ENCODE results near the gene CHMP2A.

DNA sequence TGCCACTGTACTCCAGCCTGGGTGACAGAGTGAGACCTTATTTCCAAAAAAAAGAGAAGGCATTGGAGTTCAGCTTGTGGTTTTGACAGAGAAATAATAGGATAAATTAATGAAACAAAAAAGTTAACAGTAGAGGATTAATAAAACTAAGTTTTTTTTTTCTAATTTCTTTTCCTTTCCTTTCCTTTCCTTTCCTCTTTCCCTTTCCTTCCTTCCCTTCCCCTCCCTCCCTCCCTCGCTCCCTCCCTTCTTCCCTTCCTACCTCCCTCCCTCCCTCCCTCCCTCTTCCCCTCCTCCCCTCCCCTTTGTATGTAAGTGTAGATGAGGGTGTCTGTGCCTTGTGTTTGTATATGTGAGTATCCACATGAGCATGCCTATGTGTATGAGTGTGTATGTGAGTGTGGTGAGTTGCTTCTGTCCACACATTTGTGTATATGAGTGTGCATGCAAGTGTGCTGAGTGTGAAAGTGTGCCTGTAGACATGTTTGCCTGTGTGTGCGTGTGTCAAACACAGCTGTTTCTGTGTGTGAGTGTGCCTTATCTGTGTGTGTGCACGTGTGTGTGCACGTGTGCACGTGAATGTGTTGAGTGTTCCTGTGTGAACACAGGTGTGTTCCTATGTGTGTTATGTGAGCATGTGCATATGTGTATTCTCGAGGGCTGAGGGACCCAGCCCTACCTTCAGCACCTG lies 30.7 kb upstream of the CHMP2A start:
- TF ChIP-seq CTCF (IDR thresholded peaks at IDR 0.05) (no peak), POLR2A (IDR thresholded peaks at IDR 0.05) (no peak)
